ENCODE measurements around the gene OTOP2. TPM values are rescaled to one million over a fixed set of nuclear protein-coding genes. Genes with fewer than 3 reads are reported as not detected.

Gene OTOP2
- total RNA-seq, 5 donors from 2014 or later (not counting 1 experiment from before 2014, with no cell fraction given) = not detected

DNA sequence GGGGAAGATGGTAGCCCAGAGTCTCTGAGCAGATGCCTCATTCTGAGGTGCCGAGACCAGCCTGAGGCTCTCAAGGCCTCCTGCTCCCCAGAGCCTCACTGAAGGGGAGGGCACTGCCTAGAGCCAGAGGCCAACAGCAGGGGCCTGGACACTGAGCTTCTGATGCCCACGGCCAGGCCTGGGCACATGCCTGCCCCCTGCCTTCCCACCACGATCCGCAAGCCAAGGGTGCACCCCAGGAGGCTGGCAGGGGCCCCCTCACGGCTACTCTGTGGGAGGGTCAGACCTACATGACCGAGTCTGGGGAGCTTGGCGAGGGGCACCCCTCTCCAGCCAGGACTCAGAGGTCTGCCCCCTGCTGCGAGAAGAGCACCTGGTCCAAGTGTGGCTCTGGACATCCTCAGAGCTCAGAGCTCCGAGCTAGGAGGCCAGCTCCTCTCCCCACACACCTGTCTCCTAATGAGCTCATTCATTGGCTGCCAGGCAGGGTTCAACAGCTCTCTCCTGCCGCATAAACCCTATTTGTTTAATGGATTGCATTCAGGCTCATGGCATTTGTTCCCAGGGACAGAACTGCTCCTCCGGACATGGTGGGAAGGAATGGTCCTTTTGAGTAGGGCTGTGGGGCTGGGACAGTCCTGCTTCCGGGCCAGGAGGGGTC lies 25.5 kb downstream of the OTOP2 start:
- no peaks in the 10 kb centered on the region for H3K4me1 ChIP-seq (ENCODE audit: control insufficient read depth in 1 of 2, extremely low read depth in 1 of 2, insufficient read depth in 2 of 2, low read length in 2 of 2)
- no peaks in the 10 kb centered on the region for H3K9me3 ChIP-seq
- no peak overlapping the region for H3K4me3 Mint-ChIP-seq
- POLR2A ChIA-PET = interaction anchor here in 1 of 2 donors (0.7 kb wide), 1 partner anchor 11 kb away, joined by 3 read pairs; no protein-coding TSS in a partner anchor
- H3K27me3 ChIP-seq (replicated peaks in 1 of 2; ENCODE audit: control insufficient read depth in 2 of 2, extremely low read depth in 1 of 2, insufficient read depth in 2 of 2, low read length in 1 of 2) = peaks cover 2 to 50% of the 10 kb centered on the region in 2 experiments
- no peaks in the 10 kb centered on the region for H3K36me3 Mint-ChIP-seq
- H3K4me1 Mint-ChIP-seq = no peaks in the 10 kb centered on the region
- 68% methylated on average over 6 of the region's 12 CpGs for WGBS (ENCODE audit: insufficient coverage)
- H3K36me3 ChIP-seq (ENCODE audit: control insufficient read depth in 2 of 2, extremely low read depth in 1 of 2, insufficient read depth in 1 of 2, low read length in 1 of 2) = no peaks in the 10 kb centered on the region
- DNase-seq = no peak
- H3K27me3 Mint-ChIP-seq = peaks cover 3% of the 10 kb centered on the region in 2 donors
- ATAC-seq (replicated peaks in 1 of 4) = no peak
- no peak overlapping the region for H3K27ac ChIP-seq (ENCODE audit: low read length)
- no peak overlapping the region for H3K27ac Mint-ChIP-seq
- no peak overlapping the region for H3K4me3 ChIP-seq (ENCODE audit: control insufficient read depth in 1 of 2, extremely low read depth in 1 of 2, low read length in 1 of 2)
- CTCF ChIA-PET = interaction anchor here (0.6 to 0.8 kb wide), 2 partner anchors 15 to 117 kb away, joined by 3 to 8 read pairs; no protein-coding TSS in a partner anchor
- no peaks in the 10 kb centered on the region for H3K9me3 Mint-ChIP-seq

DNA sequence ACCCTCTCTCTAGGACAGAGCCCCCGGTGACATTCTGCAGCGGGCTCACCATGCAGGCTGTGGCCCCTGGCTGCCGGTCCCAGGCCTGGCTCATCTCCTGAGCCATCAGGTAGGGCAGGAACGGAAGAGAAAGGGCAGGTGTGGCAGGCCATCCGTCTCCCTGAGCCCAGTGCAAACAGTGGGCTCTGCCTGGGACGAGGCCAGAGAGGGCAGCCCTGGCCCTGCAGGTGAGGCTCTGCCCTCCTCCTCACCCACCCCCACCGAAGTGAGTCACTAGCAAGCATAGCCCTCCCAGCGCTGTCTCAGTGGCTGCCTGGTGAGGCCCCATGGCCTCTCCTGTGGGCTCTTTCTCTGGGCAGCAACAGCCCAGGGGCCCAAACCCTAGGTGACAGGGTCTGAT lies 26.1 kb downstream of the OTOP2 start:
- H3K4me1 Mint-ChIP-seq = no peaks in the 10 kb centered on the region
- POLR2A ChIA-PET = interaction anchor here in 1 of 2 donors (0.7 kb wide), 1 partner anchor 11 kb away, joined by 3 read pairs; no protein-coding TSS in a partner anchor

DNA sequence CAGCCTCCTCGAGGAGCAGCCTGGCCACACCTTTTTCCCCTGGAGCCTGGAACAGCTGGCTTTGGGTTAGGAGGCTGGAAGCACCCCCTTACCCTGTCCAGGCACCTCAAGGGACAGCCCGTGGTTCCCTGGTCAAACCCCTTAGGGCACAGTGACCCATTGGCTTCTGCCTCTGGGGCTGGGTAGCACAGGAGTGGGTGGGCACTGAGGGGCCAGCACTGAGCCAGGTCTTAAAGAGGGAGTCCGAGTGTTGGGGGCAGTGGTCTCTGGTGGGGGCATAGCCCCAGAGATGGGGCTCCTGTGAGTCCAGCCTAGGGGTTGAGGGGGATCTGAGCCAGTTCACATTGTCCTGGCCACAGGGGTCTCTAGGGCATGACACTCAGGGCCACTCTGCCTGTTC lies 27.0 kb downstream of the OTOP2 start:
- no peaks in the 10 kb centered on the region for H3K36me3 ChIP-seq (ENCODE audit: control insufficient read depth in 2 of 2, extremely low read depth in 1 of 2, insufficient read depth in 1 of 2, low read length in 1 of 2)
- CTCF ChIA-PET = no interaction called here
- 60% methylated on average over 1 of the region's 3 CpGs for WGBS (ENCODE audit: insufficient coverage)
- POLR2A ChIA-PET = no interaction called here
- H3K4me3 Mint-ChIP-seq = no peak overlapping the region
- no peak overlapping the region for H3K27ac Mint-ChIP-seq
- peaks cover 0 to 59% of the 10 kb centered on the region in 2 experiments for H3K27me3 ChIP-seq (replicated peaks in 1 of 2; ENCODE audit: control insufficient read depth in 2 of 2, extremely low read depth in 1 of 2, insufficient read depth in 2 of 2, low read length in 1 of 2)
- ATAC-seq (replicated peaks in 1 of 4) (no peak), DNase-seq (no peak)
- no peaks in the 10 kb centered on the region for H3K9me3 Mint-ChIP-seq
- no peak overlapping the region for H3K4me3 ChIP-seq (ENCODE audit: control insufficient read depth in 1 of 2, extremely low read depth in 1 of 2, low read length in 1 of 2)
- H3K9me3 ChIP-seq = no peaks in the 10 kb centered on the region
- no peak overlapping the region for H3K27ac ChIP-seq (ENCODE audit: low read length)
- H3K27me3 Mint-ChIP-seq = peaks cover 0 to 3% of the 10 kb centered on the region in 2 donors
- no peaks in the 10 kb centered on the region for H3K36me3 Mint-ChIP-seq
- no peaks in the 10 kb centered on the region for H3K4me1 ChIP-seq (ENCODE audit: control insufficient read depth in 1 of 2, extremely low read depth in 1 of 2, insufficient read depth in 2 of 2, low read length in 2 of 2)
- H3K4me1 Mint-ChIP-seq = no peaks in the 10 kb centered on the region

More for the DNA sequence above, 26.1 kb downstream of the OTOP2 start:
- CTCF ChIA-PET = no interaction called here
- Histone ChIP-seq H3K27me3 (replicated peaks in 1 of 2; ENCODE audit: control insufficient read depth in 2 of 2, extremely low read depth in 1 of 2, insufficient read depth in 2 of 2, low read length in 1 of 2) (peaks cover under 1 to 52% of the 10 kb centered on the region in 2 experiments), H3K9me3 (no peaks in the 10 kb centered on the region), H3K4me1 (ENCODE audit: control insufficient read depth in 1 of 2, extremely low read depth in 1 of 2, insufficient read depth in 2 of 2, low read length in 2 of 2) (no peaks in the 10 kb centered on the region), H3K36me3 (ENCODE audit: control insufficient read depth in 2 of 2, extremely low read depth in 1 of 2, insufficient read depth in 1 of 2, low read length in 1 of 2) (no peaks in the 10 kb centered on the region), H3K4me3 (ENCODE audit: control insufficient read depth in 1 of 2, extremely low read depth in 1 of 2, low read length in 1 of 2) (no peak overlapping the region), H3K27ac (ENCODE audit: low read length) (no peak overlapping the region)
- no peak overlapping the region for H3K27ac Mint-ChIP-seq
- no peaks in the 10 kb centered on the region for H3K36me3 Mint-ChIP-seq
- DNase-seq (no peak), ATAC-seq (replicated peaks in 1 of 4) (no peak)
- no peaks in the 10 kb centered on the region for H3K9me3 Mint-ChIP-seq
- no peak overlapping the region for H3K4me3 Mint-ChIP-seq
- WGBS (ENCODE audit: insufficient coverage) = 65% methylated on average over 7 of the region's 8 CpGs
- H3K27me3 Mint-ChIP-seq = peaks cover 2 to 3% of the 10 kb centered on the region in 2 donors

DNA sequence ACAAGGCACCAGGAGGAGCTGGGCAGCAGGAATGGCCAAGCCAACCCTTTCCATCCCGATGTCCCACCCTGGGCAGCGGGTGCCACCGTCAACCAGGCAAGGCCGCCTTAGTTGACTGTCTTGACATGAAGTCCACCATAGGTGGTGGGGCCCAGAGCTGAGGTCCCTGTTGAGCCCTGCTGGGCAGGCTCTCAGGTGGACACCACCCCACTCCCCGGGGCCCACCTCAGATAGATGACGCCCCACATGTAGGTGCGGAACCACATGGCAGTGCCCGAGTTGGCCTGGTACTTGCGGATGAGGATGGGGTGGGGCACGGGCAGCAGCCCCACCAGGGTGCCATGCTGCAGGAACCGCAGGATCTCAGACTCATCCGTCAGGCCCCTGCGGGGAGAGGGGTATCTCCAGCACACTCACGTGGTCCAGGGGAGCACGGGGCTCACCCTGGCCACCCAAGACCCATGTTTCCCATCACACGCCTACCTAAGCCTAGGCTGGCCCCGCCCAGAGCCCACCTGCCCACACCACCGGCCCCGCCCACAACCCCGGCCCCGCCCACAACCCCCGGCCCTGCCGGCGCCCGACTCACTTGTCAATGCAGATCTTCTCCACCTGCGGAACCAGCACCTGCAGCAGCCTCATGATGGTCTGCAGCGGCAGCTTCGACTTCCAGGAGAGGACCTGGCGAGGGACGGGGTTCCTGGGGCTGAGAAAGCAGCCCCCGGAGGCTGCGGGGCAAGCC lies 27.8 kb downstream of the OTOP2 start:
- ChIA-PET CTCF (no interaction called here), POLR2A (no interaction called here)
- Mint-ChIP-seq H3K4me1 (no peaks in the 10 kb centered on the region), H3K27me3 (peaks cover 0 to 3% of the 10 kb centered on the region in 2 donors), H3K4me3 (no peak overlapping the region), H3K9me3 (no peaks in the 10 kb centered on the region), H3K36me3 (no peaks in the 10 kb centered on the region), H3K27ac (no peak overlapping the region)
- Histone ChIP-seq H3K9me3 (no peaks in the 10 kb centered on the region), H3K4me1 (ENCODE audit: control insufficient read depth in 1 of 2, extremely low read depth in 1 of 2, insufficient read depth in 2 of 2, low read length in 2 of 2) (no peaks in the 10 kb centered on the region), H3K4me3 (ENCODE audit: control insufficient read depth in 1 of 2, extremely low read depth in 1 of 2, low read length in 1 of 2) (no peak overlapping the region), H3K27me3 (replicated peaks in 1 of 2; ENCODE audit: control insufficient read depth in 2 of 2, extremely low read depth in 1 of 2, insufficient read depth in 2 of 2, low read length in 1 of 2) (peaks cover 0 to 52% of the 10 kb centered on the region in 2 experiments), H3K27ac (ENCODE audit: low read length) (no peak overlapping the region), H3K36me3 (ENCODE audit: control insufficient read depth in 2 of 2, extremely low read depth in 1 of 2, insufficient read depth in 1 of 2, low read length in 1 of 2) (peaks cover 0 to 3% of the 10 kb centered on the region in 2 donors)
- WGBS (ENCODE audit: insufficient coverage) = 79% methylated on average over 27 of the region's 32 CpGs
- ATAC-seq (replicated peaks in 1 of 4) (no peak), DNase-seq (no peak)

DNA sequence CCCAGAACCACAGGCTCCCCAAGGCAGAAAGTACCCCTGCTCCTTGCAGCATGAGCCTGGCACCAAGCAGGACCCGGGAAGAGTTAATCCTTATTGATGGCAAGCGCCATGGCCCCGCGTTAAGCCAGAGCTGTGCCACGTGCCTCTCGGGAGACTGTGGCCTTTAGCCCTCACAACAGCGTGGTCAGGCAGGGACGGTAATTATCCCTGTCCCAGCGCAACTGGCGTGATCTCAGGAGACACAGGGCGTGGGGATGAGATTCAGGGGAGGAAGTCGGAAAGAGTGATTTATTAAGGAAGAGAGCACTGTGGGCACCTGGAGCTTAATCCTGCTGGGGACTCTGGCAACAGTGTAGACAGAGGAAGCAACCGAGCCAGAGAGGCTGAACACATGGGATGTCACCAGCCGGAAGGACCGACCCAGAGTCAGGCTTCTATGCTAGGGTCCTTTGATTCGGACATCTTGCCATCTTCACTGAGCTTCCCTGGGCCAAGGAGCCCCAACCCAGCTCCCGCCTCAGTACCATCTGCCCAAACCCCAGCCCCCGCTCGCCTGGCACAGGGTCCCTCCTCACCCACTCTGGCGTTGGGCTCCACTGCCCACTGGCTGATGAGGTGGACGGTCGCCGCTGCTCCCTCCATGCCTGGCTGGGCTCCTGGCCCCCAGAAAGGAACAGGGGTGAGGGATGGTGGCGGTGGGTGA lies 28.5 kb downstream of the OTOP2 start:
- no peak overlapping the region for H3K27ac Mint-ChIP-seq
- H3K9me3 Mint-ChIP-seq = no peaks in the 10 kb centered on the region
- peaks cover 0 to 50% of the 10 kb centered on the region in 2 experiments for H3K27me3 ChIP-seq (replicated peaks in 1 of 2; ENCODE audit: control insufficient read depth in 2 of 2, extremely low read depth in 1 of 2, insufficient read depth in 2 of 2, low read length in 1 of 2)
- H3K4me3 ChIP-seq (ENCODE audit: control insufficient read depth in 1 of 2, extremely low read depth in 1 of 2, low read length in 1 of 2) = no peak overlapping the region
- ChIA-PET POLR2A (no interaction called here), CTCF (no interaction called here)
- H3K9me3 ChIP-seq = no peaks in the 10 kb centered on the region
- peaks cover 0 to 3% of the 10 kb centered on the region in 2 donors for H3K27me3 Mint-ChIP-seq
- DNase-seq = no peak
- no peaks in the 10 kb centered on the region for H3K4me1 ChIP-seq (ENCODE audit: control insufficient read depth in 1 of 2, extremely low read depth in 1 of 2, insufficient read depth in 2 of 2, low read length in 2 of 2)
- ATAC-seq (replicated peaks in 1 of 4) = no peak
- H3K4me3 Mint-ChIP-seq = no peak overlapping the region
- H3K36me3 Mint-ChIP-seq = no peaks in the 10 kb centered on the region
- H3K4me1 Mint-ChIP-seq = no peaks in the 10 kb centered on the region
- H3K27ac ChIP-seq (ENCODE audit: low read length) = no peak overlapping the region
- 83% methylated on average over 16 of the region's 24 CpGs for WGBS (ENCODE audit: insufficient coverage)
- peaks cover 0 to 3% of the 10 kb centered on the region in 2 donors for H3K36me3 ChIP-seq (ENCODE audit: control insufficient read depth in 2 of 2, extremely low read depth in 1 of 2, insufficient read depth in 1 of 2, low read length in 1 of 2)

DNA sequence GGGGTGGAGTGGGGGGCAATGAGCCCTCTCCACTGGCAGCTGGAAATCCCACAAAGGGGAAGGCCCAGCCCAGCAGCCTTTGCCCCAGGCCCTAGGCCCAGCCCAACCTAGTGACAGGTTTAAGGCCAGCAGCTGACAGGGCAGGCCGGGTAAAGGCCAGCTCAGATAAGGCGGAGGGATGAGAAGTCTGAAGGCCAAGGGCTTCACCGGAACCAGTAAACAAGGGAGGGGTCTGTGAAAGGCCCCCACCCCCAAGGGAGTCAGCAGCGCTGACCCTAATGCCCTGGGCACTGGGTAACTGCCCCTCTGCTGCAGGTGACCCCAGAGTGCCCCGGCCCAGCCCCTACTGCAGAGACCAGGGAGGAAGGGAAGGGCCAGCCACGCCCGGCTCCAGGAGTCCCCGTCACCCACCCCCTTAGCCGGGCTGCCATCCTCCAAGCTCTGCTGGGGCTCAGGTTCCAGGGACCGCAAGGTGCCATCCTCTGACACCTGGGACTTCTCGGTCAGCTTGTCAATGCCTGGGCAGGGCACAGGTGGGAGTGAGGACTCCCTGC lies 29.1 kb downstream of the OTOP2 start:
- peaks cover 0 to 53% of the 10 kb centered on the region in 2 experiments for H3K27me3 ChIP-seq (replicated peaks in 1 of 2; ENCODE audit: control insufficient read depth in 2 of 2, extremely low read depth in 1 of 2, insufficient read depth in 2 of 2, low read length in 1 of 2)
- no peak overlapping the region for H3K4me3 ChIP-seq (ENCODE audit: control insufficient read depth in 1 of 2, extremely low read depth in 1 of 2, low read length in 1 of 2)
- ATAC-seq (replicated peaks in 1 of 4) (no peak), DNase-seq (no peak)
- ChIA-PET CTCF (no interaction called here), POLR2A (no interaction called here)
- peaks cover 0 to 3% of the 10 kb centered on the region in 2 donors for H3K36me3 ChIP-seq (ENCODE audit: control insufficient read depth in 2 of 2, extremely low read depth in 1 of 2, insufficient read depth in 1 of 2, low read length in 1 of 2)
- no peak overlapping the region for H3K27ac ChIP-seq (ENCODE audit: low read length)
- no peak overlapping the region for H3K4me3 Mint-ChIP-seq
- WGBS (ENCODE audit: insufficient coverage) = 88% methylated on average over 4 of the region's 11 CpGs
- no peak overlapping the region for H3K27ac Mint-ChIP-seq
- no peaks in the 10 kb centered on the region for H3K9me3 ChIP-seq
- no peaks in the 10 kb centered on the region for H3K9me3 Mint-ChIP-seq
- H3K36me3 Mint-ChIP-seq = no peaks in the 10 kb centered on the region
- H3K27me3 Mint-ChIP-seq = peaks cover 0 to 3% of the 10 kb centered on the region in 2 donors
- peaks cover 4% of the 10 kb centered on the region in 3 donors for H3K4me1 Mint-ChIP-seq
- H3K4me1 ChIP-seq (ENCODE audit: control insufficient read depth in 1 of 2, extremely low read depth in 1 of 2, insufficient read depth in 2 of 2, low read length in 2 of 2) = peaks cover 0 to 4% of the 10 kb centered on the region in 2 experiments
